ENCODE data around the gene SLC38A11.

DNA sequence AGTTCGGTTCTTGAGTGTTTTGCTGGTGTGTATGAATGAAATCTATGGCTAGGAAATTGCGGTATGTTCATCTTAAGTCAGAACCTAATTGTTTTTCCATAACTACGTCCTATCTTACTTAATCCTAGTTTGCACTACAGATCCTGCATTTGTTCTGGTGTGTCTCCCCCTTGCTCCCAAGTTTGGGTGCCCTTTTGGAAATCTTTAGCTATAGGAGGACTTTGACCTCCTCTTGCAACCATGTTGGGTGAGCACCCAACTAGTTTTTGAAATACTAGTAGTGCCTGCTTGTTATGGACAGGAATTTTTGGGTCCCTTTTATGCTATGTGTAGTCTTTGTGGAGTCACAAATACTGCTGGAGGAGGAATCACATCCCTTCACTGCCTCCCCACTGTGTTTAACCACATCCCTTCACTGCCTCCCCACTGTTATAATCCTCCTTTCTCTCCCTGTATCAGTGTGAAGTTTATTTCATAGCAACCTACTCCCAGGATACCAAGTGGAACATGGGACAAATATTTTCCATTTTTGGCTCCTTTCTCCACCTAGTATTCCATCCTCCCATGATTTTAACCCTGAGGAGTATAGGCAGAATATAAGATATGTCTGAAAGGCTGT lies 87.4 kb downstream of the SLC38A11 start:
- TF ChIP-seq, protein P1, sequence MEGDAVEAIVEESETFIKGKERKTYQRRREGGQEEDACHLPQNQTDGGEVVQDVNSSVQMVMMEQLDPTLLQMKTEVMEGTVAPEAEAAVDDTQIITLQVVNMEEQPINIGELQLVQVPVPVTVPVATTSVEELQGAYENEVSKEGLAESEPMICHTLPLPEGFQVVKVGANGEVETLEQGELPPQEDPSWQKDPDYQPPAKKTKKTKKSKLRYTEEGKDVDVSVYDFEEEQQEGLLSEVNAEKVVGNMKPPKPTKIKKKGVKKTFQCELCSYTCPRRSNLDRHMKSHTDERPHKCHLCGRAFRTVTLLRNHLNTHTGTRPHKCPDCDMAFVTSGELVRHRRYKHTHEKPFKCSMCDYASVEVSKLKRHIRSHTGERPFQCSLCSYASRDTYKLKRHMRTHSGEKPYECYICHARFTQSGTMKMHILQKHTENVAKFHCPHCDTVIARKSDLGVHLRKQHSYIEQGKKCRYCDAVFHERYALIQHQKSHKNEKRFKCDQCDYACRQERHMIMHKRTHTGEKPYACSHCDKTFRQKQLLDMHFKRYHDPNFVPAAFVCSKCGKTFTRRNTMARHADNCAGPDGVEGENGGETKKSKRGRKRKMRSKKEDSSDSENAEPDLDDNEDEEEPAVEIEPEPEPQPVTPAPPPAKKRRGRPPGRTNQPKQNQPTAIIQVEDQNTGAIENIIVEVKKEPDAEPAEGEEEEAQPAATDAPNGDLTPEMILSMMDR (IDR thresholded peaks at IDR 0.05), result no peak
- no peak for TF ChIP-seq EZH2 (IDR thresholded peaks at IDR 0.05; ENCODE audit: borderline replicate concordance, insufficient read depth, low read depth, low read length, poor library complexity, severe bottlenecking)

All from B cell (primary cell).